K562 (cell line): ENCODE results near the gene NKD1. TPM values are rescaled to one million over a fixed set of nuclear protein-coding genes. Genes with fewer than 3 reads are reported as not detected.
A peak's percentile ranks its signal among the peaks of the same experiment; 100 is the strongest.

Experiments used
- ATAC-seq: fragments of 200-7000 bp; cut with Tn5 transposase; 3 replicates; pipeline ENCODE4 v1.9.1; 2020; ENCODE audit warnings: moderate library complexity
- BruUV-seq: library from RNA; stranded (reverse); fragments of 400-500 nt; replicated peaks from 2 replicates; lab custom pipeline; 2021; lab: Mats Ljungman, UMichigan
- CTCF ChIA-PET: fragments of 300-600 bp; formaldehyde crosslinking; extraction: SDS; loops from one replicate; lab custom pipeline; 2021; ENCODE audit warnings: low intra/inter-chr PET ratio; lab: Yijun Ruan, JAX
- POLR2A ChIA-PET: fragments of 300-600, 350-650 bp; sonication (Branson Sonifier 250); formaldehyde crosslinking; extraction: SDS; loops from one replicate; lab custom pipeline; 2021; ENCODE audit warnings: antibody characterized with exemption, inconsistent platforms; lab: Yijun Ruan, JAX
- DNase-seq, 4 experiments: peaks; one replicate each; pipeline versions ENCODE4 v3.0.0 to v3.0.0-alpha.2; 2011 to 2018; ENCODE audit warnings: low spot score in 3 of 4, mixed read lengths in 3 of 4; ENCODE audit errors: extremely low read depth in 1 of 4
- FAIRE-seq: peaks from 2 replicates; lab custom pipeline; 2011; peaks lifted over from hg19 to GRCh38; lab: Jason Lieb, UNC
- H2AFZ ChIP-seq: 2 replicates; pipeline ENCODE4 v1.6.0; 2011; ENCODE audit warnings: low read depth, low read length, control low read depth, inconsistent platforms
- H3K27ac ChIP-seq: fragments of 200-600 bp; 3 replicates; pipeline ENCODE4 v1.8.0; 2011; ENCODE audit warnings: low read depth, mild to moderate bottlenecking, control low read depth, inconsistent platforms, low read length, moderate library complexity, mixed read lengths; ENCODE audit errors: extremely low read depth
- H3K27me3 ChIP-seq, 2 experiments: fragments of 300-600 bp in 1 of 2; 2 replicates in 1 of 2; 3 replicates in 1 of 2; pipeline versions ENCODE4 v1.6.0 to v1.8.0; 2011; ENCODE audit warnings: inconsistent platforms in 2 of 2, low read length in 2 of 2, mild to moderate bottlenecking in 1 of 2, mixed read lengths in 1 of 2, moderate library complexity in 1 of 2; ENCODE audit not compliant: control insufficient read depth in 2 of 2, insufficient read depth in 2 of 2
- H3K36me3 ChIP-seq: fragments of 300-600 bp; 3 replicates; pipeline ENCODE4 v1.8.0; 2011; ENCODE audit warnings: mild to moderate bottlenecking, low read length, inconsistent platforms; ENCODE audit not compliant: control insufficient read depth, insufficient read depth
- H3K4me1 ChIP-seq, 2 experiments: fragments of 200-600 bp in 1 of 2; replicated peaks in 1 of 2; 2 replicates in 1 of 2; 3 replicates in 1 of 2; pipeline versions ENCODE4 v1.5.1 to v1.8.0; 2011; ENCODE audit warnings: inconsistent platforms in 2 of 2, low read length in 2 of 2, mild to moderate bottlenecking in 1 of 2, mixed read lengths in 1 of 2, moderate library complexity in 1 of 2; ENCODE audit not compliant: control insufficient read depth in 2 of 2, insufficient read depth in 2 of 2
- H3K4me2 ChIP-seq: 2 replicates; pipeline ENCODE4 v1.6.1; 2011; ENCODE audit warnings: low read length, control low read depth, inconsistent platforms, mixed read lengths; ENCODE audit not compliant: insufficient read depth
- H3K4me3 ChIP-seq: fragments of 200-600 bp; sonication (generic), shearing (Covaris generic); 2 replicates; pipeline ENCODE4 v1.5.1; 2016; ENCODE audit warnings: control low read depth, inconsistent platforms
- H3K79me2 ChIP-seq: fragments of 200-600 bp; 3 replicates; pipeline ENCODE4 v1.8.0; 2011; ENCODE audit warnings: low read length, inconsistent platforms; ENCODE audit not compliant: control insufficient read depth, insufficient read depth
- H3K9ac ChIP-seq, 2 experiments: 2 replicates each; pipeline versions ENCODE4 v1.6.0 to v1.6.1; 2011; ENCODE audit warnings: low read depth in 2 of 2, low read length in 2 of 2, control low read depth in 1 of 2, inconsistent platforms in 1 of 2, mild to moderate bottlenecking in 1 of 2, mixed read lengths in 1 of 2; ENCODE audit not compliant: insufficient read depth in 1 of 2
- H3K9me1 ChIP-seq: one replicate; pipeline ENCODE4 v1.6.0; 2011; ENCODE audit warnings: inconsistent platforms, mild to moderate bottlenecking, low read length, moderate library complexity; ENCODE audit not compliant: control insufficient read depth, insufficient read depth
- H3K9me3 ChIP-seq: replicated peaks from 2 replicates; pipeline ENCODE4 v1.5.1; 2011; ENCODE audit warnings: low read depth, low read length, inconsistent platforms; ENCODE audit not compliant: control insufficient read depth, insufficient read depth
- H4K20me1 ChIP-seq: replicated peaks from 2 replicates; pipeline ENCODE4 v1.6.1; 2011; ENCODE audit warnings: low read length, inconsistent platforms, mixed read lengths; ENCODE audit not compliant: control insufficient read depth, insufficient read depth
- ADNP ChIP-seq: fragments of 200-800 bp; sonication (Bioruptor generic); IDR thresholded peaks from 2 replicates; pipeline ENCODE4 v1.6.1; 2016; ENCODE audit warnings: missing genetic modification characterization, missing compliant biosample characterization
- ARHGAP35 ChIP-seq: fragments of 450-650 bp; IDR thresholded peaks from 2 replicates; pipeline ENCODE4 v1.6.1; 2018; ENCODE audit not compliant: partially characterized antibody
- BACH1 ChIP-seq: fragments of 200-800 bp; sonication (Bioruptor generic); IDR thresholded peaks from 2 replicates; pipeline ENCODE4 v1.6.1; 2016; ENCODE audit warnings: missing genetic modification characterization, missing compliant biosample characterization
- BCOR ChIP-seq: fragments of 450-650 bp; IDR thresholded peaks from 2 replicates; pipeline ENCODE4 v1.6.1; 2016
- CBFA2T3 ChIP-seq: fragments of 450-650 bp; IDR thresholded peaks from 2 replicates; pipeline ENCODE4 v1.6.1; 2017
- CBX1 ChIP-seq: sonication (generic); IDR thresholded peaks from 2 replicates; pipeline ENCODE4 v1.6.1; 2016; ENCODE audit warnings: antibody characterized with exemption, low read depth, mild to moderate bottlenecking
- CHD4 ChIP-seq: fragments of 200-600 bp; sonication (generic); IDR thresholded peaks from 3 replicates; pipeline ENCODE4 v1.6.1; 2012; ENCODE audit warnings: low read depth, mild to moderate bottlenecking, mixed read lengths, low read length, inconsistent platforms; ENCODE audit not compliant: insufficient read depth, insufficient replicate concordance, poor library complexity, severe bottlenecking
- CREB3 ChIP-seq: fragments of 450-650 bp; conservative IDR thresholded peaks from 2 replicates; pipeline ENCODE4 v1.6.1; 2016; ENCODE audit warnings: missing genetic modification characterization, low read depth, mild to moderate bottlenecking, missing compliant biosample characterization, moderate library complexity
- CREB5 ChIP-seq: fragments of 250-450 bp; sonication (Bioruptor Pico); IDR thresholded peaks from 2 replicates; pipeline ENCODE4 v1.5.0; 2020; ENCODE audit warnings: mild to moderate bottlenecking
- ERF ChIP-seq: fragments of 450-650 bp; formaldehyde crosslinking; IDR thresholded peaks from 2 replicates; pipeline ENCODE4 v1.4.0; 2020; ENCODE audit warnings: mild to moderate bottlenecking, mixed read lengths
- KDM1A ChIP-seq, 2 experiments: fragments of 450-650 bp; IDR thresholded peaks; 2 replicates each; pipeline ENCODE4 v1.6.1; 2016; ENCODE audit warnings: mild to moderate bottlenecking in 2 of 2
- RBM25 ChIP-seq: fragments of 200-400 bp; formaldehyde crosslinking; IDR thresholded peaks from 2 replicates; pipeline ENCODE4 v1.6.1; 2018; ENCODE audit warnings: low read length, low read depth, moderate library complexity; ENCODE audit not compliant: severe bottlenecking
- SP2 ChIP-seq: IDR thresholded peaks from 2 replicates; pipeline ENCODE4 v1.6.1; 2011; ENCODE audit warnings: mild to moderate bottlenecking, low read depth, low read length, moderate library complexity; ENCODE audit not compliant: poor library complexity, severe bottlenecking; ENCODE audit errors: extremely low read depth
- SRF ChIP-seq, 2 experiments: fragments of 250-450, 450-650 bp in 1 of 2; sonication (Bioruptor Pico) in 1 of 2; sonication (generic) in 1 of 2; formaldehyde crosslinking; IDR thresholded peaks; 2 replicates each; pipeline versions ENCODE4 v1.5.0 to v1.5.1; 2020 to 2022; ENCODE audit warnings: mild to moderate bottlenecking in 1 of 2, missing genetic modification reagents in 1 of 2
- ZBTB33 ChIP-seq: sonication (generic); formaldehyde crosslinking; IDR thresholded peaks from 2 replicates; pipeline ENCODE4 v1.8.1; 2023; ENCODE audit warnings: mild to moderate bottlenecking, missing genetic modification reagents
- ZNF583 ChIP-seq: fragments of 250-450 bp; sonication (Bioruptor Pico); IDR thresholded peaks from 2 replicates; pipeline ENCODE4 v1.4.0; 2020
- ZNF766 ChIP-seq: fragments of 200-800 bp; sonication (Bioruptor generic); conservative IDR thresholded peaks from 2 replicates; pipeline ENCODE4 v1.6.1; 2016; ENCODE audit warnings: missing genetic modification characterization, missing compliant biosample characterization
- WGBS: fragments of 100-300 bp; shearing (Covaris generic); methylation state at CpG from one replicate; pipeline ENCODE4 v1.1.6; 2016; ENCODE audit warnings: low coverage, mixed read lengths; ENCODE audit not compliant: insufficient coverage; ENCODE audit errors: missing lambda C conversion rate; 5-methylcytosine and 5-hydroxymethylcytosine counted together
- in situ Hi-C: fragments of 300-500 bp; cut with MboI; formaldehyde crosslinking; loops from 4 replicates; pipeline ENCODE4 v1.15.0; 2018; ENCODE audit warnings: inconsistent platforms, mixed read lengths
- intact Hi-C: fragments of 100-400 bp; cut with micrococcal nuclease; formaldehyde crosslinking; loops from 2 replicates; pipeline ENCODE4 v1.14.2; 2022
- polyA plus RNA-seq, 8 experiments: library from polyadenylated mRNA; depleted of rRNA in 4 of 8; stranded (reverse) in 5 of 8; unstranded in 3 of 8; fragments of >200 nt; fragmentation: Nextera tagmentation in 2 of 8; fragmentation: Illumina TruSeq in 1 of 8; extraction: Ambion mirVana in 2 of 8; extraction: Trizol in 1 of 8; gene quantifications; 2 replicates each; pipeline versions ENCODE4 v1.2.1 to v1.2.3, GENCODE V29; 2011 to 2014; ENCODE audit warnings: inconsistent platforms in 1 of 8, missing spikeins in 1 of 8
- total RNA-seq, 7 experiments: library from RNA; depleted of rRNA in 6 of 7; stranded (reverse); fragments of >200 nt in 6 of 7; fragmentation: Illumina TruSeq in 2 of 7; extraction: Trizol in 2 of 7; gene quantifications; 2 replicates each; pipeline versions ENCODE4 v1.2.1 to v1.2.3, GENCODE V29; 2011 to 2021; ENCODE audit warnings: low replicate concordance in 1 of 7

The NKD1 gene
- total and polyA plus RNA-seq, 9 of the 15 experiments (the other 6 are each of a cell fraction or from before 2014, with no cell fraction given) = under 0.01 to 0.24 (median 0.04) TPM; not detected in 2

GRCh38 chr16:50697881-50698767, 149.9 kb downstream of the NKD1 start:
- H3K27me3 ChIP-seq = peaks cover 0 to 25% of the 10 kb centered on the region in 2 experiments; a peak in 3 of 5 replicates
- peak overlapping the region; percentile 22; the same call in 1 of the 2 replicates for H2AFZ ChIP-seq
- H3K4me3 ChIP-seq = no peak overlapping the region
- BruUV-seq = no TSS peak
- DNase-seq (no peak), FAIRE-seq (no peak), ATAC-seq (peak; percentile 28)
- no peaks in the 10 kb centered on the region for H3K79me2 ChIP-seq
- intact Hi-C loops (no loop called here), in situ Hi-C loops (no loop called here)
- WGBS = 1% methylated on average over 16 of the region's 19 CpGs
- H4K20me1 ChIP-seq = no peaks in the 10 kb centered on the region; the same call in 1 of the 2 replicates
- CTCF ChIA-PET = no interaction called here
- no peak overlapping the region for H3K27ac ChIP-seq
- no peak overlapping the region for H3K9ac ChIP-seq
- POLR2A ChIA-PET = interaction anchor here (1.0 kb wide), 1 partner anchor 43 kb away, joined by 4 read pairs; no protein-coding TSS in a partner anchor
- no peaks in the 10 kb centered on the region for H3K9me3 ChIP-seq
- no peaks in the 10 kb centered on the region for H3K9me1 ChIP-seq
- H3K4me1 ChIP-seq = peaks cover 9 to 12% of the 10 kb centered on the region in 2 experiments; a peak in 4 of 5 replicates
- no peaks in the 10 kb centered on the region for H3K36me3 ChIP-seq
- peak overlapping the region; percentile 36 for H3K4me2 ChIP-seq
- TF ChIP-seq CBX1 (peak; percentile 62; the same call in 1 of the 2 replicates), ERF (no peak), ZNF583 (no peak), CHD4 (peak; percentile 95), SRF (CRISPR knock-in tag; IDR thresholded peaks at IDR 0.05) (no peak), CBFA2T3 (0 out of 2 replicates have a peak, but pooled peaks have one; percentile 11), BCOR (peak; percentile 73; the same call in 1 of the 2 replicates), RBM25 (peak; percentile 89), ARHGAP35 (no peak), KDM1A (IDR thresholded peaks at IDR 0.05) (peak in 1 of 2 experiments; percentile 40; a peak in 1 of 4 replicates), ADNP (tag) (peak; percentile 75), BACH1 (0 out of 2 replicates have a peak, but pooled peaks have one; percentile 20), CREB3 (tag) (peak; percentile 68), SP2 (no peak), ZNF766 (CRISPR knock-in tag) (peak; percentile 53; the same call in 1 of the 2 replicates), CREB5 (CRISPR knock-in tag) (0 out of 2 replicates have a peak, but pooled peaks have one; percentile 8), ZBTB33 (CRISPR knock-in tag) (no peak)
